DND-41 (cell line): ENCODE measurements around the gene ADRA1B.

ENCODE experiments used
- ATAC-seq: fragments of 200-7000 bp; cut with Tn5 transposase; 3 replicates; pipeline ENCODE4 v1.9.1; 2021; ENCODE audit warnings: low read depth; ENCODE audit not compliant: insufficient read depth
- DNase-seq: peaks from one replicate; pipeline ENCODE4 v3.0.0-alpha.2; 2020
- H2AFZ ChIP-seq: 2 replicates; pipeline ENCODE4 v1.6.0; 2012; ENCODE audit warnings: low read depth, low read length
- H3K27ac ChIP-seq: 2 replicates; pipeline ENCODE4 v1.5.1; 2012; ENCODE audit warnings: low read length, inconsistent platforms
- H3K27me3 ChIP-seq: fragments of 200-600 bp; sonication (generic); 2 replicates; pipeline ENCODE4 v1.6.0; 2012; ENCODE audit warnings: low read length, mild to moderate bottlenecking, inconsistent platforms; ENCODE audit not compliant: insufficient read depth, poor library complexity
- H3K36me3 ChIP-seq: 2 replicates; pipeline ENCODE4 v1.5.1; 2012; ENCODE audit warnings: low read length, inconsistent platforms; ENCODE audit not compliant: insufficient read depth
- H3K4me1 ChIP-seq: 2 replicates; pipeline ENCODE4 v1.5.1; 2012; ENCODE audit warnings: mild to moderate bottlenecking, low read length; ENCODE audit not compliant: insufficient read depth
- H3K4me2 ChIP-seq: 2 replicates; pipeline ENCODE4 v1.6.0; 2012; ENCODE audit warnings: mild to moderate bottlenecking, moderate library complexity, low read length, inconsistent platforms; ENCODE audit not compliant: insufficient read depth
- H3K4me3 ChIP-seq, 2 experiments: fragments of 200-600 bp in 1 of 2; shearing (Covaris generic) in 1 of 2; 2 replicates each; pipeline ENCODE4 v1.5.1; 2012 to 2016; ENCODE audit warnings: inconsistent platforms in 2 of 2, low read length in 2 of 2, mild to moderate bottlenecking in 2 of 2, low read depth in 1 of 2, moderate library complexity in 1 of 2
- H3K79me2 ChIP-seq: 2 replicates; pipeline ENCODE4 v1.6.0; 2012; ENCODE audit warnings: low read length, inconsistent platforms; ENCODE audit not compliant: insufficient read depth
- H3K9ac ChIP-seq: 2 replicates; pipeline ENCODE4 v1.6.0; 2012; ENCODE audit warnings: low read depth, mild to moderate bottlenecking, inconsistent platforms, low read length, moderate library complexity
- H3K9me3 ChIP-seq: 2 replicates; pipeline ENCODE4 v1.5.1; 2012; ENCODE audit warnings: low read length, moderate library complexity, mild to moderate bottlenecking, inconsistent platforms; ENCODE audit not compliant: insufficient read depth, severe bottlenecking
- H4K20me1 ChIP-seq: 2 replicates; pipeline ENCODE4 v1.6.0; 2012; ENCODE audit warnings: low read length; ENCODE audit not compliant: insufficient read depth
- EZH2 ChIP-seq: IDR thresholded peaks from 3 replicates; pipeline ENCODE4 v1.6.1; 2012; ENCODE audit warnings: borderline replicate concordance, low read depth, mild to moderate bottlenecking, moderate library complexity, low read length, inconsistent platforms; ENCODE audit not compliant: severe bottlenecking
- TF ChIP-seq, protein P1 (sequence below): IDR thresholded peaks from 2 replicates; pipeline ENCODE4 v1.5.1; 2012; ENCODE audit warnings: borderline replicate concordance, low read length, moderate library complexity, mild to moderate bottlenecking; ENCODE audit not compliant: poor library complexity, severe bottlenecking; ENCODE audit errors: extremely low read depth

Gene ADRA1B

DNA sequence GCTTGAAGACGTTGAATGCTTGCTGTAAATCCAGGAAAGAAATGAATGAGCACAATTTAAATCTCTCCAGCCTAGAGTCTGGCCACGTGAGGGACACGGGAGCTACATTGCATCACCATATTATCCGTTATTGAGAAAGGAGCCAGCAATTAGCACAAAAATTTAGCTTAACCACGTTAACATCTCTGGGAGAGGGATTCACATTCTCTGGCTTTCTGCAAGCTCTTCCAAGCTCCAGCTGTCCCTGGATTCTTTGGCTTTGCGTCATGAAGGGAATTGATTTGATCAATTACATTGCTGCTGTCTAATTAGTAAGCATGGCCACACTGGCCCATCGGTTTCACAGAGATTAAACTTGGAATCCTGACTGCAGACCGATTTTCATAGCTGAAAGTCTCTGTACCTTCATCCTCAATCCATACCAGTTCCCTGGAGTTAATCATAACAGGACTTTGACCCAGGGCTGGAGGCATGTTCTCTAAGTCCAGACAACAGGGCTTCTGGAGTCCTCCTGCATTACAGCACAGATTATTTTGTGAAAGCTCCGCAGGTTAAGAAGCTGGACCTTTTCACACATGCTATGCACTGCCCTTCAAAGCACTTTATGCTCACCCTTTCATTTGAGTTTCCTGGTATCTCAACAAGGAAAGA lies 31.6 kb downstream of the ADRA1B start:
- H2AFZ ChIP-seq, result no peak overlapping the region
- H3K27ac ChIP-seq, result no peak overlapping the region
- H4K20me1 ChIP-seq, result no peaks in the 10 kb centered on the region
- TF ChIP-seq, protein P1, sequence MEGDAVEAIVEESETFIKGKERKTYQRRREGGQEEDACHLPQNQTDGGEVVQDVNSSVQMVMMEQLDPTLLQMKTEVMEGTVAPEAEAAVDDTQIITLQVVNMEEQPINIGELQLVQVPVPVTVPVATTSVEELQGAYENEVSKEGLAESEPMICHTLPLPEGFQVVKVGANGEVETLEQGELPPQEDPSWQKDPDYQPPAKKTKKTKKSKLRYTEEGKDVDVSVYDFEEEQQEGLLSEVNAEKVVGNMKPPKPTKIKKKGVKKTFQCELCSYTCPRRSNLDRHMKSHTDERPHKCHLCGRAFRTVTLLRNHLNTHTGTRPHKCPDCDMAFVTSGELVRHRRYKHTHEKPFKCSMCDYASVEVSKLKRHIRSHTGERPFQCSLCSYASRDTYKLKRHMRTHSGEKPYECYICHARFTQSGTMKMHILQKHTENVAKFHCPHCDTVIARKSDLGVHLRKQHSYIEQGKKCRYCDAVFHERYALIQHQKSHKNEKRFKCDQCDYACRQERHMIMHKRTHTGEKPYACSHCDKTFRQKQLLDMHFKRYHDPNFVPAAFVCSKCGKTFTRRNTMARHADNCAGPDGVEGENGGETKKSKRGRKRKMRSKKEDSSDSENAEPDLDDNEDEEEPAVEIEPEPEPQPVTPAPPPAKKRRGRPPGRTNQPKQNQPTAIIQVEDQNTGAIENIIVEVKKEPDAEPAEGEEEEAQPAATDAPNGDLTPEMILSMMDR, result no peak
- no peak for TF ChIP-seq EZH2
- H3K27me3 ChIP-seq, result no peaks in the 10 kb centered on the region
- no peak for DNase-seq
- no peaks in the 10 kb centered on the region for H3K9me3 ChIP-seq
- no peaks in the 10 kb centered on the region for H3K79me2 ChIP-seq
- no peak overlapping the region for H3K4me2 ChIP-seq
- no peak for ATAC-seq
- H3K4me1 ChIP-seq, result no peaks in the 10 kb centered on the region
- H3K4me3 ChIP-seq, result no peak overlapping the region
- H3K36me3 ChIP-seq, result no peaks in the 10 kb centered on the region
- no peak overlapping the region for H3K9ac ChIP-seq

DNA sequence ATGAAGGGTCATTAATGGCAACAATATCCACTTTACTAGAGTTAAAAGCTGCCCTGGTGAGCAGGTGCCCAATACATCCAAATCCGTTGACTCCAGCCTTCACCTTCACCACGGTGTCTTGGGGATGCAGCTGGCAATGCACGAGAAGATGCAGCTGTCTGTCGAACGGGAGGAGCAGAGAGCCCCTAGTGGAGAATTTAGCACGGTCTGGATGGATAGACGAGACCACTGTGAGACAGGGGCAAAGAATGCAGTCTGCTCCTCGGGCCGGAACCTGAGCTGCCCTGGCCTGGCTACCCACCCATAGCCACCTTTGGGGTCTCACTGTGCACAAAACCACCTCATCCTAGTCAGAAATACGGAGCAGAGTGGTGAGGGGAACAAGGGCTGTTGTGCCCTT lies 35.1 kb downstream of the ADRA1B start:
- H3K36me3 ChIP-seq, result no peaks in the 10 kb centered on the region
- DNase-seq, result peak; percentile 17

DNA sequence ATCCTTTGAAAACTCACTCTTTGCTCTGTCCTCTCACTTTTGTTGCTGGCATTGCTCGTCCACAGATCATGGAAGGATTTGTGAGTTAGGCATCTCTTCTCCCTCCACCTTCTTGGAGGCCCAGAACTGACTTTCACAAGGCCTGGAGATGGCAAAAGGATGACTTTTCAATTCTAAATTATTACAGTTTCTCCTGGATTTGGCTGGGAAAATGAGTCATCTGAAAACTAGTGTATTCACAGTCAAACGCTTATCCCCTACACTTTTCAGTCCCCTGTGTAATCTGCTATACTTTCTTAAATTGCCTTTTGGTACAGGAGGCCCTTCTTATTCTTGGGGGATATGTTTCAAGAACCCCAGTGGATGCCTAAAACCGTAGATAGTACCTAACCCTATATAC lies 35.6 kb downstream of the ADRA1B start:
- Histone ChIP-seq H2AFZ (no peak overlapping the region), H3K4me3 (no peak overlapping the region), H3K9me3 (no peaks in the 10 kb centered on the region), H4K20me1 (no peaks in the 10 kb centered on the region), H3K79me2 (no peaks in the 10 kb centered on the region), H3K27me3 (no peaks in the 10 kb centered on the region), H3K27ac (no peak overlapping the region), H3K4me2 (no peak overlapping the region), H3K4me1 (no peaks in the 10 kb centered on the region), H3K36me3 (no peaks in the 10 kb centered on the region), H3K9ac (no peak overlapping the region)
- no peak for DNase-seq
- no peak for ATAC-seq
- TF ChIP-seq, protein P1, result no peak
- no peak for TF ChIP-seq EZH2

More for the DNA sequence above, 35.1 kb downstream of the ADRA1B start:
- TF ChIP-seq, protein P1, result peak; percentile 49
- TF ChIP-seq EZH2, result no peak
- H3K9me3 ChIP-seq, result no peaks in the 10 kb centered on the region
- H4K20me1 ChIP-seq, result no peaks in the 10 kb centered on the region
- H3K4me3 ChIP-seq, result no peak overlapping the region
- H3K27me3 ChIP-seq, result no peaks in the 10 kb centered on the region
- ATAC-seq, result 0 out of 3 replicates have a peak, but pooled peaks have one; percentile 45
- H2AFZ ChIP-seq, result no peak overlapping the region
- no peaks in the 10 kb centered on the region for H3K4me1 ChIP-seq
- no peak overlapping the region for H3K27ac ChIP-seq
- H3K9ac ChIP-seq, result no peak overlapping the region
- H3K79me2 ChIP-seq, result no peaks in the 10 kb centered on the region
- no peak overlapping the region for H3K4me2 ChIP-seq
